ENCODE measurements around the gene COQ3. TPM values are rescaled to one million over a fixed set of nuclear protein-coding genes. Genes with fewer than 3 reads are reported as not detected.

COQ3 gene
- polyA plus RNA-seq, 1 donor from 2014 or later, result 23.0 TPM

DNA sequence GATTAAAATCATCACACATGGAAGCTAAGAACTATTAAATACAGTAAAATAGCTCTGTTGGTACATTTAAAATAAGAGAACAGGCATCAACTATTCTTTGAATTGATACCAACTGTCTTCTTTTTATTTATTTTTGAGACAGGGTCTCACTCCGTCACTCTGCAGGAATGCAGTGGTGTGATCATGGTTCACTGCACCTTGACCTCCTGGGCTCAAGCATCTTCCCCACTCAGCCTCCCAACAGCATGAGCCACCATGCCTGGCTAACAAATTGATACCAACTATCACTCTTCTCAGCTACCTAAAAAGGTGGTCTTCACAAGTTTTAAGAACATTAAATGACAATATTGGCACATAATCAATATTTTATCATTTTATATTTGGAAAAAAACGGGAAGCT, 38.9 kb upstream of the COQ3 start:
- Histone ChIP-seq H3K79me2 (replicated peaks; ENCODE audit: insufficient read depth, low read length) (no peaks in the 10 kb centered on the region), H2AFZ (ENCODE audit: low read depth, low read length) (no peak overlapping the region), H3K9me3 (ENCODE audit: low read length) (no peaks in the 10 kb centered on the region), H3K9ac (ENCODE audit: low read length) (no peak overlapping the region), H3K4me2 (ENCODE audit: low read length) (no peak overlapping the region), H3K27ac (ENCODE audit: low read length) (no peak overlapping the region), H3K27me3 (ENCODE audit: insufficient read depth, low read depth, low read length) (no peaks in the 10 kb centered on the region), H3K9me2 (ENCODE audit: insufficient read depth, low read length) (no peaks in the 10 kb centered on the region), H3K4me3 (ENCODE audit: low read length) (no peak overlapping the region), H4K20me1 (ENCODE audit: insufficient read depth) (no peaks in the 10 kb centered on the region), H3K36me3 (ENCODE audit: insufficient read depth, low read length) (no peaks in the 10 kb centered on the region), H3F3A (ENCODE audit: insufficient read depth, low read length, poor library complexity, severe bottlenecking) (no peaks in the 10 kb centered on the region)
- TF ChIP-seq EP300 (conservative IDR thresholded peaks at IDR 0.05; ENCODE audit: poor library complexity, severe bottlenecking), result no peak
- TF ChIP-seq TAF1 (IDR thresholded peaks at IDR 0.05; ENCODE audit: low read depth), result no peak
- TF ChIP-seq EZH2 (IDR thresholded peaks at IDR 0.05; ENCODE audit: borderline replicate concordance, insufficient read depth, low read length, poor library complexity, severe bottlenecking), result no peak
- no peak for TF ChIP-seq SMC3 (conservative IDR thresholded peaks at IDR 0.05; ENCODE audit: poor library complexity)
- TF ChIP-seq MXI1 (conservative IDR thresholded peaks at IDR 0.05; ENCODE audit: poor library complexity, severe bottlenecking), result no peak
- TF ChIP-seq CTCF (IDR thresholded peaks at IDR 0.05; ENCODE audit: poor library complexity, severe bottlenecking), result no peak
- TF ChIP-seq POLR2AphosphoS5 (IDR thresholded peaks at IDR 0.05), result no peak
- TF ChIP-seq REST (IDR thresholded peaks at IDR 0.05; ENCODE audit: borderline replicate concordance), result no peak
- TF ChIP-seq RAD21 (conservative IDR thresholded peaks at IDR 0.05), result no peak

GRCh38 chr6:99431901-99432300, 37.9 kb upstream of the COQ3 start:
- no peak overlapping the region for H2AFZ ChIP-seq (ENCODE audit: low read depth, low read length)
- no peaks in the 10 kb centered on the region for H3F3A ChIP-seq (ENCODE audit: insufficient read depth, low read length, poor library complexity, severe bottlenecking)
- no peaks in the 10 kb centered on the region for H3K9me2 ChIP-seq (ENCODE audit: insufficient read depth, low read length)
- H3K27ac ChIP-seq (ENCODE audit: low read length), result no peak overlapping the region
- no peaks in the 10 kb centered on the region for H3K9me3 ChIP-seq (ENCODE audit: low read length)
- no peak overlapping the region for H3K4me2 ChIP-seq (ENCODE audit: low read length)
- H4K20me1 ChIP-seq (ENCODE audit: insufficient read depth), result no peaks in the 10 kb centered on the region
- H3K9ac ChIP-seq (ENCODE audit: low read length), result no peak overlapping the region
- no peak for TF ChIP-seq REST (IDR thresholded peaks at IDR 0.05; ENCODE audit: borderline replicate concordance)
- no peak for TF ChIP-seq MXI1 (conservative IDR thresholded peaks at IDR 0.05; ENCODE audit: poor library complexity, severe bottlenecking)
- TF ChIP-seq CTCF (IDR thresholded peaks at IDR 0.05; ENCODE audit: poor library complexity, severe bottlenecking), result no peak
- TF ChIP-seq POLR2AphosphoS5 (IDR thresholded peaks at IDR 0.05), result no peak
- TF ChIP-seq TAF1 (IDR thresholded peaks at IDR 0.05; ENCODE audit: low read depth), result no peak
- TF ChIP-seq RAD21 (conservative IDR thresholded peaks at IDR 0.05), result no peak
- TF ChIP-seq SMC3 (conservative IDR thresholded peaks at IDR 0.05; ENCODE audit: poor library complexity), result no peak
- no peak for TF ChIP-seq EZH2 (IDR thresholded peaks at IDR 0.05; ENCODE audit: borderline replicate concordance, insufficient read depth, low read length, poor library complexity, severe bottlenecking)
- no peak for TF ChIP-seq EP300 (conservative IDR thresholded peaks at IDR 0.05; ENCODE audit: poor library complexity, severe bottlenecking)
- H3K27me3 ChIP-seq (ENCODE audit: insufficient read depth, low read depth, low read length), result no peaks in the 10 kb centered on the region
- H3K36me3 ChIP-seq (ENCODE audit: insufficient read depth, low read length), result no peaks in the 10 kb centered on the region
- H3K4me3 ChIP-seq (ENCODE audit: low read length), result no peak overlapping the region
- no peaks in the 10 kb centered on the region for H3K79me2 ChIP-seq (replicated peaks; ENCODE audit: insufficient read depth, low read length)

Measured in neural cell (in vitro differentiated cells).